SH-SY5Y (cell line): ENCODE data around the gene RPS15A.

Source experiments
- GATA2 ChIP-seq: IDR thresholded peaks from 2 replicates; pipeline ENCODE4 v1.6.1; 2011; ENCODE audit warnings: mild to moderate bottlenecking, low read depth, low read length
- GATA3 ChIP-seq: IDR thresholded peaks from 2 replicates; pipeline ENCODE4 v1.6.1; 2011; ENCODE audit warnings: low read depth, mild to moderate bottlenecking, low read length, moderate library complexity

DNA sequence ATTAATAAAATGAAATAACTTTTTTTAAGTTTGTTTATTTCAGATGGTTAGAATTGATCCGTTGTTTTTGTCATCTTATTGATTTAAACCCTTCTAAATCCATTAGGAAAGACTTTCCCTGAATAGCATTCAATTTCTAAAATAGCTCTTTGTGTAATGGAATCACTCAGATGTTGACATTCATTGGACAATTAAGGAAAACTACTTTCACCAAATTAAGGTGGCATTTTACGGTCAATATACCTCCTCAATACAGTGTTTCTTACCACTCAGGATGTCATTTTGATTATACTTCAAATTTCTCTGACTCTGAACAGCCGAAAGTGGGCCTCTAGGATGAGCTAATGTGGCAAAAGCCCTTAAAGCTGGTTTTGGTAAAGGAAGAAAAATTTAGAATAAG is 9.4 kb upstream of the RPS15A start:
- TF ChIP-seq GATA2: no peak
- no peak for TF ChIP-seq GATA3
